Astrocyte of the cerebellum (primary cell): ENCODE results near the gene NFATC2.

Experiments used
- DNase-seq: peaks from one replicate; pipeline ENCODE4 v3.0.0-alpha.2; 2011; ENCODE audit warnings: low read depth
- H3K4me3 ChIP-seq: 2 replicates; pipeline ENCODE4 v1.5.1; 2011; ENCODE audit warnings: mild to moderate bottlenecking, low read depth, low read length, moderate library complexity
- in situ Hi-C: cut with HindIII; loops from 2 replicates; pipeline ENCODE4 v1.10.0; 2017; ENCODE audit warnings: low sequenced_read_pairs
- TF ChIP-seq, protein P1 (sequence below): IDR thresholded peaks from 2 replicates; pipeline ENCODE4 v1.5.1; 2012; ENCODE audit warnings: low read length, low read depth, moderate library complexity, mild to moderate bottlenecking; ENCODE audit errors: missing control alignments

NFATC2 gene

GRCh38 chr20:51368461-51369211, 173.9 kb downstream of the NFATC2 start:
- TF ChIP-seq, protein P1, sequence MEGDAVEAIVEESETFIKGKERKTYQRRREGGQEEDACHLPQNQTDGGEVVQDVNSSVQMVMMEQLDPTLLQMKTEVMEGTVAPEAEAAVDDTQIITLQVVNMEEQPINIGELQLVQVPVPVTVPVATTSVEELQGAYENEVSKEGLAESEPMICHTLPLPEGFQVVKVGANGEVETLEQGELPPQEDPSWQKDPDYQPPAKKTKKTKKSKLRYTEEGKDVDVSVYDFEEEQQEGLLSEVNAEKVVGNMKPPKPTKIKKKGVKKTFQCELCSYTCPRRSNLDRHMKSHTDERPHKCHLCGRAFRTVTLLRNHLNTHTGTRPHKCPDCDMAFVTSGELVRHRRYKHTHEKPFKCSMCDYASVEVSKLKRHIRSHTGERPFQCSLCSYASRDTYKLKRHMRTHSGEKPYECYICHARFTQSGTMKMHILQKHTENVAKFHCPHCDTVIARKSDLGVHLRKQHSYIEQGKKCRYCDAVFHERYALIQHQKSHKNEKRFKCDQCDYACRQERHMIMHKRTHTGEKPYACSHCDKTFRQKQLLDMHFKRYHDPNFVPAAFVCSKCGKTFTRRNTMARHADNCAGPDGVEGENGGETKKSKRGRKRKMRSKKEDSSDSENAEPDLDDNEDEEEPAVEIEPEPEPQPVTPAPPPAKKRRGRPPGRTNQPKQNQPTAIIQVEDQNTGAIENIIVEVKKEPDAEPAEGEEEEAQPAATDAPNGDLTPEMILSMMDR, result no peak
- DNase-seq, result no peak
- H3K4me3 ChIP-seq, result no peak overlapping the region
- in situ Hi-C loops, result no loop called here

GRCh38 chr20:51366155-51366886, 176.2 kb downstream of the NFATC2 start:
- in situ Hi-C loops, result no loop called here
- no peak overlapping the region for H3K4me3 ChIP-seq
- DNase-seq, result peak; percentile 99
- TF ChIP-seq, protein P1, result no peak

DNA sequence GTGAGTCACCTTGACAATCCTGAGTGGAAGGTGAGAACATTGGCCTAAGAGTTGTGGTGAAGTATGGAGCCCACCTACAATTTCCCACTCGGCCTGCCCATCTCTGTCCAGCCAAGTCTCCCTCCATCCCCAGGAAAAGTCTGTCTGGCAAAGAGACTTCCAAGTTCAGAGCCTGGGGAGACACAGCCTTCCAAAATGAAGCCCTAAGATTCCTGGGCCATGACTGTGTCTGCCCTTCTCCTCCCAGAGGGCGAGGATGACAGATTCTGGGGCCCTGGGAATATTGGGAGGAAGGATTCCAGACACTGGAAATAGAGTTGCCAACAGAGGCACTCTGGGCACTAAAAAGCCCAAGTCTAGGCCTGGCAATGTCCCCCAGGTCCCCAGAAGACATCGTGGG, 176.8 kb downstream of the NFATC2 start:
- DNase-seq, result peak; percentile 80
- H3K4me3 ChIP-seq, result no peak overlapping the region
- TF ChIP-seq, protein P1, result no peak
- in situ Hi-C loops, result no loop called here

DNA sequence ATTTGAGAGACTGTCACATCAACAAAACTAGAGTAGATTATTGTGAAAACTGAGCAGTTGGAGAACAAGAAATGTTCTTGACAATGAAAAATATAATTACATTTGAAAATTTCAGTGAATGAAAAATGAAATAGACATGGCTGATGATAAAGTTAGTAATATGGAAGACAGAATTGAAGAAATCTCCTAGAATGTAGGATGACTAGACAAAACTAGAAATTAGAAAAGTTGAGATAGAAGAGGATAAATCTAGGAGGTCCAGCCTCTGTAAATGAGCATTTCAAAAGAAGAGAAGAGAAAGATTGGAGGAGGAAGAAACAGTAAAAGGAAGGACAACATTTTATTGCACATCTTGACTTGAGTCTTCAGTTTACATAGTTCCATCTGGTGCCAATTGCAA, 178.7 kb downstream of the NFATC2 start:
- no peak for DNase-seq
- in situ Hi-C loops, result no loop called here
- TF ChIP-seq, protein P1, result no peak
- H3K4me3 ChIP-seq, result no peak overlapping the region

DNA sequence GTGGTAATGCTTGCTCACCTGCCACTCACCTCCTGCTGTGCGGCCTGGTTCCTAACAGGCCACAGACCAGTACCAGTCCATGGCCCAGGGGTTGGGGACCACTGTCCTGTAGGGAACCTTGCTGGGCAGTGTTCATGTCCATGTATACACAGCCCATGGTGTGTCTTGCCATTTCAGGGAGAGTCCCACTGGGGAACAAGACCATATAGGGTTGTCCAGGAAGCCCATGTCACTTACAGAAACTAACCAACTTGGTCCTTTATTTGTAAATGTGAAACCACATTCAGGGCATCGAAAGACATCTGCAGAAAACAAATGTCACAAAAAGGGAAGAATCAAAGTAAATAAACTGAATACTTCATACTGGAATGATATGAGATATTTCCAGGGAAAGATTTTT, 179.1 kb downstream of the NFATC2 start:
- DNase-seq, result no peak
- TF ChIP-seq, protein P1, result no peak
- no peak overlapping the region for H3K4me3 ChIP-seq
- in situ Hi-C loops, result no loop called here

GRCh38 chr20:51362254-51362653, 180.3 kb downstream of the NFATC2 start:
- in situ Hi-C loops, result no loop called here
- DNase-seq, result no peak
- TF ChIP-seq, protein P1, result no peak
- no peak overlapping the region for H3K4me3 ChIP-seq
